Lung (tissue), 12 donors: Measurements from ENCODE around the gene ANG. TPM values are rescaled to one million over a fixed set of nuclear protein-coding genes. Genes with fewer than 3 reads are reported as not detected.

ENCODE experiments used
- ATAC-seq: fragments of 200-7000 bp; cut with Tn5 transposase; one replicate; pipeline ENCODE4 v1.9.1; 2020; ENCODE audit warnings: moderate number of reproducible peaks; ENCODE audit not compliant: insufficient read depth, low FRiP score
- DNase-seq, 3 donors: peaks; one replicate each; pipeline ENCODE4 v3.0.0-alpha.2; 2013 to 2017
- H3K27ac ChIP-seq, 2 donors: one replicate each; pipeline ENCODE4 v1.5.1; 2013; ENCODE audit warnings: mild to moderate bottlenecking in 2 of 2, moderate library complexity in 2 of 2, control low read depth in 1 of 2, inconsistent platforms in 1 of 2, low read depth in 1 of 2, low read length in 1 of 2
- H3K27me3 ChIP-seq, 3 donors: one replicate each; pipeline ENCODE4 v1.5.1; 2013; ENCODE audit warnings: low read length in 2 of 3; ENCODE audit not compliant: control insufficient read depth in 3 of 3, insufficient read depth in 3 of 3
- H3K36me3 ChIP-seq, 4 donors: one replicate each; pipeline ENCODE4 v1.5.1; 2013; ENCODE audit warnings: low read length in 4 of 4, mild to moderate bottlenecking in 1 of 4, moderate library complexity in 1 of 4; ENCODE audit not compliant: control insufficient read depth in 4 of 4, insufficient read depth in 4 of 4
- H3K4me1 ChIP-seq, 5 donors: one replicate each; pipeline ENCODE4 v1.5.1; 2013; ENCODE audit warnings: low read length in 5 of 5, mild to moderate bottlenecking in 2 of 5, moderate library complexity in 1 of 5; ENCODE audit not compliant: control insufficient read depth in 5 of 5, insufficient read depth in 5 of 5
- H3K4me3 ChIP-seq: one replicate; pipeline ENCODE4 v1.5.1; 2013; ENCODE audit warnings: mild to moderate bottlenecking, control low read depth, moderate library complexity
- H3K9ac ChIP-seq, 2 donors: one replicate each; pipeline ENCODE4 v1.5.1; 2013; ENCODE audit warnings: low read length in 2 of 2, control low read depth in 1 of 2; ENCODE audit not compliant: insufficient read depth in 1 of 2
- H3K9me3 ChIP-seq, 4 donors: one replicate each; pipeline ENCODE4 v1.5.1; 2013; ENCODE audit warnings: low read length in 3 of 4, mild to moderate bottlenecking in 1 of 4, moderate library complexity in 1 of 4; ENCODE audit not compliant: control insufficient read depth in 4 of 4, insufficient read depth in 3 of 4
- CTCF ChIP-seq: IDR thresholded peaks from 2 replicates; pipeline ENCODE4 v1.5.1; 2012; ENCODE audit warnings: mild to moderate bottlenecking; ENCODE audit errors: control extremely low read depth, extremely low read depth
- WGBS, 2 donors: extraction: QIAGEN DNeasy Blood & Tissue Kit; methylation state at CpG; one replicate each; pipeline ENCODE4 v1.1.7; 2013; 5-methylcytosine and 5-hydroxymethylcytosine counted together
- polyA plus RNA-seq, 2 donors: library from polyadenylated mRNA; stranded (reverse); fragments of 200-250 nt; gene quantifications; one replicate each; pipeline ENCODE4 v1.2.1, GENCODE V29; 2013
- total RNA-seq, 2 donors: library from RNA; depleted of rRNA in 1 of 2; stranded (reverse); fragments of >200 nt in 1 of 2; gene quantifications; one replicate each; pipeline ENCODE4 v1.2.1, GENCODE V29; 2014 to 2021
- donor health status: control.
- donor health status: control.
- donor health status: Bipolar disorder and iron deficiency.
- donor health status: healthy.
- donor health status: DM: yes; HTN: yes; CAD: no.

ANG gene
- total and polyA plus RNA-seq, 4 donors, result 14.0 to 27.5 (median 18.0) TPM

- peak overlapping the region; percentile 92 to 99 for H3K9ac ChIP-seq
- ATAC-seq (peak; percentile 60), DNase-seq (peak; percentile 90 to 96 (median 95))
- H3K27ac ChIP-seq, result peak overlapping the region; percentile 98 to 100
- H3K4me1 ChIP-seq, result peaks cover 0 to 32% (median 9%) of the 10 kb centered on the region in 5 donors
- H3K36me3 ChIP-seq, result no peaks in the 10 kb centered on the region
- no peaks in the 10 kb centered on the region for H3K9me3 ChIP-seq
- TF ChIP-seq CTCF, result no peak
- peaks cover 0 to 2% (median 0%) of the 10 kb centered on the region in 3 donors for H3K27me3 ChIP-seq
- peak overlapping the region; percentile 86 for H3K4me3 ChIP-seq
- 0 to 1% methylated on average over 38 of the region's 38 CpGs for WGBS, 2 donors
These were observed 5.3 kb upstream of the ANG start for GRCh38 chr14:20683125-20683890.

- H3K4me1 ChIP-seq, result peaks cover 0 to 32% (median 9%) of the 10 kb centered on the region in 5 donors
These were observed 4.5 kb upstream of the ANG start, which contains the start of gene RNASE4 for GRCh38 chr14:20683891-20684661. Gene RNASE4 (plus strand): TSS chr14:20684560. CDS start chr14:20699372, 14,812 bp downstream.

GRCh38 chr14:20684662-20685456 is 3.7 kb upstream of the ANG start:
- no peaks in the 10 kb centered on the region for H3K27me3 ChIP-seq
- H3K27ac ChIP-seq, result peak overlapping the region; percentile 96 to 98
- H3K9ac ChIP-seq, result peak overlapping the region; percentile 65 to 99
- no peak for TF ChIP-seq CTCF
- peak; percentile 30 to 76 (median 70) for DNase-seq
- WGBS, 2 donors, result 15 to 16% methylated on average over 22 of the region's 22 CpGs
- no peaks in the 10 kb centered on the region for H3K36me3 ChIP-seq
- H3K4me3 ChIP-seq, result peak overlapping the region; percentile 56
- ATAC-seq, result no peak
- no peaks in the 10 kb centered on the region for H3K9me3 ChIP-seq
- peaks cover 0 to 32% (median 9%) of the 10 kb centered on the region in 5 donors for H3K4me1 ChIP-seq

More at GRCh38 chr14:20683891-20684661, 4.5 kb upstream of the ANG start, which contains the start of gene RNASE4:
- peak; percentile 83 to 92 (median 89) for DNase-seq
- no peak for TF ChIP-seq CTCF
- Histone ChIP-seq H3K9ac (peak within 1 kb of the TSS; percentile 92 to 99), H3K9me3 (no peaks in the 10 kb centered on the region), H3K27ac (peak within 1 kb of the TSS; percentile 98 to 100), H3K27me3 (peaks cover 0 to 2% (median 0%) of the 10 kb centered on the region in 3 donors), H3K36me3 (no peaks in the 10 kb centered on the region), H3K4me3 (peak within 1 kb of the TSS; percentile 86)
- 0 to 1% methylated on average over 36 to 42 of the region's 42 CpGs for WGBS, 2 donors
- peak; percentile 38 for ATAC-seq
